Measurements from ENCODE around the gene TRPV3.

- TF ChIP-seq CTCF (conservative IDR thresholded peaks at IDR 0.05; ENCODE audit: low read length) (no peak), EZH2phosphoT487 (IDR thresholded peaks at IDR 0.05; ENCODE audit: borderline replicate concordance, low read depth, low read length) (no peak)
Measured at GRCh38 chr17:3557768-3558583, at the start of gene TRPV3.

Data from OCI-LY7 (cell line).